Parathyroid adenoma (tissue), 2 donors: ENCODE measurements around the gene CWC27.

ENCODE experiments used
- H2AFZ ChIP-seq: fragments of 300-600 bp; sonication (generic); one replicate; pipeline ENCODE4 v1.7.0; 2017; ENCODE audit warnings: antibody characterized with exemption, mild to moderate bottlenecking
- H3K27ac ChIP-seq: fragments of 300-600 bp; sonication (generic); one replicate; pipeline ENCODE4 v1.7.0; 2017
- H3K27me3 ChIP-seq: fragments of 300-600 bp; sonication (generic); one replicate; pipeline ENCODE4 v1.7.0; 2017; ENCODE audit warnings: low read length; ENCODE audit not compliant: control insufficient read depth, insufficient read depth
- H3K36me3 ChIP-seq: fragments of 300-600 bp; sonication (generic); one replicate; pipeline ENCODE4 v1.7.0; 2017; ENCODE audit warnings: low read length; ENCODE audit not compliant: control insufficient read depth, insufficient read depth
- H3K4me1 ChIP-seq: fragments of 300-600 bp; sonication (generic); one replicate; pipeline ENCODE4 v1.7.0; 2017; ENCODE audit warnings: control low read depth
- H3K4me2 ChIP-seq: fragments of 300-600 bp; sonication (generic); one replicate; pipeline ENCODE4 v1.7.0; 2017; ENCODE audit warnings: low read length
- H3K4me3 ChIP-seq: fragments of 300-600 bp; sonication (generic); one replicate; pipeline ENCODE4 v1.7.0; 2017; ENCODE audit warnings: low read depth, low read length
- H3K79me2 ChIP-seq: fragments of 300-600 bp; sonication (generic); one replicate; pipeline ENCODE4 v1.7.0; 2017; ENCODE audit warnings: control low read depth
- H3K9ac ChIP-seq: fragments of 300-600 bp; sonication (generic); one replicate; pipeline ENCODE4 v1.7.0; 2017; ENCODE audit warnings: mild to moderate bottlenecking
- H3K9me3 ChIP-seq: fragments of 300-600 bp; sonication (generic); one replicate; pipeline ENCODE4 v1.7.0; 2017; ENCODE audit warnings: low read length; ENCODE audit not compliant: control insufficient read depth
- TF ChIP-seq, protein P1 (sequence below): fragments of 300-600 bp; sonication (generic); IDR thresholded peaks from one replicate; pipeline ENCODE4 v1.7.0; 2017; ENCODE audit warnings: antibody characterized with exemption, mild to moderate bottlenecking
- donor health status: primary hyperparathyroidism.

CWC27 gene

DNA sequence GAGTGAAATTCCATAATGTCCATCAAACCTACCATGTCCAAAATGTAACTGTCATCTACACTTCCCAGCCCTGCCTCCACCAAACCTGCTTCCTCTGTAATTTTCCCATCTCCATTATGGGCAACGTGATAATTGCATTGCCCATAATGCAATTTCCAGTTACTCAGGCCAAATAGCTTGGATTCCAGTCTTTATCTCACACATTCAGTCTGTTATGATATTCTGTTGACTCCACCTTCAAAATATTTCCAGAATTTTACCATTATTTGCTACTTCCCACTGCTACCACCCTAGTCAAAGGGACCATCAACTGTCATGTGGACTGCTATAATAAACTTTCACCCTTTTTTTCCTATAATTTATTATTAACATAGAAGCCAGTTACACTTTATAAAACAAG is 256.0 kb downstream of the CWC27 start:
- Histone ChIP-seq H3K4me2 (no peak overlapping the region), H3K27me3 (no peaks in the 10 kb centered on the region), H3K4me1 (peaks cover 3% of the 10 kb centered on the region), H3K79me2 (no peaks in the 10 kb centered on the region), H3K36me3 (no peaks in the 10 kb centered on the region), H3K9me3 (no peaks in the 10 kb centered on the region), H2AFZ (no peak overlapping the region), H3K4me3 (no peak overlapping the region), H3K9ac (no peak overlapping the region), H3K27ac (no peak overlapping the region)
- TF ChIP-seq, protein P1, sequence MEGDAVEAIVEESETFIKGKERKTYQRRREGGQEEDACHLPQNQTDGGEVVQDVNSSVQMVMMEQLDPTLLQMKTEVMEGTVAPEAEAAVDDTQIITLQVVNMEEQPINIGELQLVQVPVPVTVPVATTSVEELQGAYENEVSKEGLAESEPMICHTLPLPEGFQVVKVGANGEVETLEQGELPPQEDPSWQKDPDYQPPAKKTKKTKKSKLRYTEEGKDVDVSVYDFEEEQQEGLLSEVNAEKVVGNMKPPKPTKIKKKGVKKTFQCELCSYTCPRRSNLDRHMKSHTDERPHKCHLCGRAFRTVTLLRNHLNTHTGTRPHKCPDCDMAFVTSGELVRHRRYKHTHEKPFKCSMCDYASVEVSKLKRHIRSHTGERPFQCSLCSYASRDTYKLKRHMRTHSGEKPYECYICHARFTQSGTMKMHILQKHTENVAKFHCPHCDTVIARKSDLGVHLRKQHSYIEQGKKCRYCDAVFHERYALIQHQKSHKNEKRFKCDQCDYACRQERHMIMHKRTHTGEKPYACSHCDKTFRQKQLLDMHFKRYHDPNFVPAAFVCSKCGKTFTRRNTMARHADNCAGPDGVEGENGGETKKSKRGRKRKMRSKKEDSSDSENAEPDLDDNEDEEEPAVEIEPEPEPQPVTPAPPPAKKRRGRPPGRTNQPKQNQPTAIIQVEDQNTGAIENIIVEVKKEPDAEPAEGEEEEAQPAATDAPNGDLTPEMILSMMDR, result no peak

DNA sequence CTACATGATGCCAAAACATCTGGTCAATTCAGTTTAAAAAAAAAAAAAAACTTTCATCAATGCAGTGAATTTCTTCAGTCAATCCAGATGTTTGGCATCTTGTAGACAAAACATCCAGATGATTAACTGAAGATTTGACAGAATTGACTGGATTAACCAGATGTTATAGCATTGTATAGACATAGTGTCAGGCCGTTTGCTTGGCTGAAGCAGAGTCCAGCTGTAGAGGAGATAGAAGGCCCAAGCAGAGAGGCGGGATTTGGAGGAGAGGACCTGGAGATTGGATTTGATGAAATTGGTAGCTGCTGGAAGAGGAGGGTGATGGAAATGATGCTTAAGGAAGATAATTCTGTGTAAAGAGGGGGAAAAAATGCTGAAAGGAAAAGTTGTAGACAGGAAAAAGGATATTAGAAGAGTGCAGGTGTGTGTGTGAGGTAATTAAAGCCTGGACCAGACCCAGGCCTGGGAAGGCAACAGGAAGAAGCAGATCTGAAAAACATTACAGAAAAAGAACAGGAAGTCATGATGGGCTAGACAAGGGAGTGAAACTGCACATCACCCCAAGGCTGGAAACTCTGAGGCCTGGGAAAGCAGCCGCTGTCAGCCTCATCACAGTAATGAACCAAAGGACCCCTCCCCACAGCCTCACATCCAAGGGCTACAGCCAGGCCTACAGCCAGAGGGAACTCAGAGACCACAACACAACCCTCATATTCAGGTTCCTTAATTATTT is 258.3 kb downstream of the CWC27 start:
- no peak overlapping the region for H3K27ac ChIP-seq
- TF ChIP-seq, protein P1, result no peak
- no peaks in the 10 kb centered on the region for H3K36me3 ChIP-seq
- H2AFZ ChIP-seq, result no peak overlapping the region
- H3K9me3 ChIP-seq, result no peaks in the 10 kb centered on the region
- no peak overlapping the region for H3K9ac ChIP-seq
- no peak overlapping the region for H3K4me2 ChIP-seq
- no peaks in the 10 kb centered on the region for H3K4me1 ChIP-seq
- no peaks in the 10 kb centered on the region for H3K27me3 ChIP-seq
- no peaks in the 10 kb centered on the region for H3K79me2 ChIP-seq
- no peak overlapping the region for H3K4me3 ChIP-seq

DNA sequence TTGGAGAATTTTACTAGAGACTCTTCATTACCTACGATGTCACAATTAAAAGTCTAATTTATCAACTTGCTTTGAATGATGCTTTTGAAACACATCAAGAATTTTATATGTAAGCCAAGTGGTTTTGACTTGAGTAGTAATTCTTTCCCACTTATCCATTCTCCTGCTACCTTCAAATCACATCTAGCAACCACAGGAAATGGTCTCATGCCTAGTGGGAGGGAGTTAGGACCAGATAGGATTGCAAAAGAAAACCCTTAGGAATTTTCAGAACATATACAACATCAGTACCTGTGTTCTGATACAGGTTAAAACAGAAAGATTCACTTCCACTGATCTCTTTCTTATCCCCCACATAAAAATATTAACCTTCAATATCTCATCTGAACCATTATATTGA is 260.4 kb downstream of the CWC27 start:
- Histone ChIP-seq H3K4me2 (no peak overlapping the region), H3K4me1 (peaks cover 4% of the 10 kb centered on the region), H3K27me3 (no peaks in the 10 kb centered on the region), H3K9ac (no peak overlapping the region), H3K27ac (no peak overlapping the region), H3K79me2 (no peaks in the 10 kb centered on the region), H3K4me3 (no peak overlapping the region), H2AFZ (no peak overlapping the region), H3K36me3 (no peaks in the 10 kb centered on the region), H3K9me3 (no peaks in the 10 kb centered on the region)
- TF ChIP-seq, protein P1, result no peak

DNA sequence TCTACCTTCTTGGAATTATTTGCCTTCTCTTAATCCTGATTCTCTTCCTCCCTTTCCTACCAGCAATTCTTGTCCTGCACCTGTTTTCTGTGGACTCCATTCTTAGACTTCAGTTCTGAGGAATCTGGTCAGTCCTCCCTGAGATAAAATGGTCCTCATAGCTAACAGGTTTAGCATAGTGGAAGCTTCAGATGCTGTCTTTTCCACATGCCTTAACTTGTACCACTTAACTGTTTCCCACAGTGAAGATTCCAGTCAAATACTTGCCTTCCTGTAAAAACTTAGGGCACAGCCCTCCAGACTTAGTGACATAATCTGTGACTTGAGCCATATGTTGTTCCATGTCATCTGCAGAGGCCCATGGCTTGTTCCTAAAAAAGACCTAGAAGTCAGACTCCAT is 261.3 kb downstream of the CWC27 start:
- peaks cover 8% of the 10 kb centered on the region for H3K4me1 ChIP-seq
- no peak overlapping the region for H3K27ac ChIP-seq
- TF ChIP-seq, protein P1, result no peak
- H3K36me3 ChIP-seq, result no peaks in the 10 kb centered on the region
- H3K9ac ChIP-seq, result no peak overlapping the region
- no peaks in the 10 kb centered on the region for H3K9me3 ChIP-seq
- H3K79me2 ChIP-seq, result no peaks in the 10 kb centered on the region
- no peak overlapping the region for H3K4me3 ChIP-seq
- no peaks in the 10 kb centered on the region for H3K27me3 ChIP-seq
- no peak overlapping the region for H3K4me2 ChIP-seq
- H2AFZ ChIP-seq, result no peak overlapping the region

DNA sequence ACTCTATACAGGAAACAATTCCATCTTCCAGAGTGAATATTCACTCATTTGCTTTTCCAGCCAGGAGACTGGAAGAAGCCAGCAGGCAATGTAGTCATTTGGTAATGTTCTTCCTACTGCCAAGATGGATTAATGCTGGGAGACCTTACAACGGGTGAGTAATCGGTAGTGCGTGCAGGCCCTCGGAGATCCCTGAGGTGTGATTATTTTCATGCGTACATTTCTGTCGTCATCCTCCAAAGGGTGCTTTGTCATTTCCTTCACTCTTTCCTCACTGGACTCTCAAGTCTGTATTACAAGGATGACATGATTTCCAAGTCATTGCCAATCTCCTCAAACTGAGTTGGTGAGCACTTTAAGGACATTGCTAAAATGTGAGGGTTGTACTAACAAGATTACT is 263.5 kb downstream of the CWC27 start:
- Histone ChIP-seq H3K4me1 (peaks cover 8% of the 10 kb centered on the region), H3K9ac (no peak overlapping the region), H3K79me2 (no peaks in the 10 kb centered on the region), H3K9me3 (no peaks in the 10 kb centered on the region), H3K27me3 (no peaks in the 10 kb centered on the region), H3K4me2 (no peak overlapping the region), H3K36me3 (no peaks in the 10 kb centered on the region), H2AFZ (no peak overlapping the region), H3K27ac (no peak overlapping the region), H3K4me3 (no peak overlapping the region)
- TF ChIP-seq, protein P1, result no peak
